GM13977 (cell line): ENCODE results near the gene SYVN1.
"Not testable (repeated sequence)": the region's sequence is repeated elsewhere in the genome, so short reads cannot be mapped to it uniquely, and the experiment has no call there.

Source experiments
- DNase-seq: peaks from one replicate; pipeline ENCODE4 v3.0.0; 2012; ENCODE audit warnings: low spot score
- in situ Hi-C: fragments of 300-500 bp; cut with MboI; formaldehyde crosslinking; loops from one replicate; pipeline ENCODE4 v1.12.0; 2022; ENCODE audit warnings: low sequenced_read_pairs, low pct_unique_long_range_greater_than_20kb, mixed read lengths, inconsistent platforms; ENCODE audit not compliant: unreplicated experiment
- TF ChIP-seq, protein P1 (sequence below): IDR thresholded peaks from 2 replicates; pipeline ENCODE4 v1.5.1; 2012; ENCODE audit warnings: mild to moderate bottlenecking, control low read depth; ENCODE audit not compliant: insufficient read depth; ENCODE audit errors: extremely low read depth, missing control alignments

SYVN1 gene

DNA sequence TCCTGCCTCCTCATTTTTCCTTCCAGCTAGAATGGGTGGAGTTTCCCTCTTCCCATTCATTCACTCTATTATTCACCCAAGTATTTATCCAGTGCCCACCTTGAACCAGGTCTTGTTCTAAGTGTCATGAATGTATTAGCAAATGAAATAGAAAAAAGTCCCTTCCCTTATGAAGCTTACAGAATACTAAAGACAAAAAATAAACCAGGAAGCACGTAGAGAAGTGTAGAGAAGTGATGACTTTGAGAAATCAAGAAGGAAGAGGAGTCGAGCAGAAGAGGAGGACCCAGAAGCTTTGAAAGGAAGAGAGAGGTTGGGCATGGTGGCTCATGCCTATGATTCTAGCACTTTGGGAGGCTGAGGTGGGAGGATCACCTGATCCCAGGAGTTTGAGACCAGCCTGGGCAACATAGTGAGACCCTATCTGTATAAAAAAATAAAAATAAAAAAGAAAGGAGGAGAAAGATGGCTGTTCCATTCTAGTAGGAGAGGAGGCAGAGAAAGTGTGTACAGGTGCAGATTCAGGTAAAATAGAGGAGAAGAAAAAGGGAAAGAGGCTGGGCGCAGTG is 17.1 kb upstream of the SYVN1 start:
- DNase-seq: no peak

DNA sequence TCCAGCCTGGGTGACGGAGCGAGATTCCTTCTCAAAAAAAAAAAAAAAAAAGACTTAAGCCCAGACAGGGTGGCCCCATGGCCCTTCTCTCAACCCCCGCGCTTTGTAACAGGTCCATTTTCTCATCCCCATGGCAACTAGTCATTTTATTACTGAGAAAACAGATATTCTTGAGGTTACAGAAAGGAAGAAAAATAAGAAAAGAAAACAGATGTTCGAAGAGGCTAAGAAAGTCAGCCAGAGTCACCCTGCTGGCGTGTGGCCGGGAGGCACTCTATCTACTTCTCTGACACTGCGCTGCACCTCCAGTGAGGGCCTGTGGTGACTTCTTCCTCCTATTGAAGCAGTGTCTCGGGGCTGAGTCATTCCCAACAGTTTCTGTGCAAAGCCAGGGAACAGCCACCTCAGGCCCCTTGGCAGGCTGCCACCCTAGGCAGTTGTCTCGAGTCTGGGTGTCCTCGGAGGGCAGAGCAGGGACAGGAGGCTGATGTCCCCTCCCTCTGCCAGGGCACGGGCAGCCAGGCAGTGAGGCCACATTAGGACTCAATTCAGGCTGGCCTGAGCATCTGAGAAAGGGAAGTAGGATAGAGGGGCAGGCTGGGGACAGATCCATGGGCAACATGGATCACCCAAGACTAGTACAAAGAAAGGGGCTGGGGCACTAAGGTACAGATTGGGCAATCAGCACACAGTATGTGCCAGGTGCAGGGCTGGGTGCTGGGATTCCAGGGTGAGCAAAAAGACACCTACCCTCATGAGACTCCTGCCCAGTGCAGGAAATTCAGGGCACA is 16.4 kb upstream of the SYVN1 start:
- in situ Hi-C loops: no loop called here
- DNase-seq: peak; percentile 39
- TF ChIP-seq, protein P1, sequence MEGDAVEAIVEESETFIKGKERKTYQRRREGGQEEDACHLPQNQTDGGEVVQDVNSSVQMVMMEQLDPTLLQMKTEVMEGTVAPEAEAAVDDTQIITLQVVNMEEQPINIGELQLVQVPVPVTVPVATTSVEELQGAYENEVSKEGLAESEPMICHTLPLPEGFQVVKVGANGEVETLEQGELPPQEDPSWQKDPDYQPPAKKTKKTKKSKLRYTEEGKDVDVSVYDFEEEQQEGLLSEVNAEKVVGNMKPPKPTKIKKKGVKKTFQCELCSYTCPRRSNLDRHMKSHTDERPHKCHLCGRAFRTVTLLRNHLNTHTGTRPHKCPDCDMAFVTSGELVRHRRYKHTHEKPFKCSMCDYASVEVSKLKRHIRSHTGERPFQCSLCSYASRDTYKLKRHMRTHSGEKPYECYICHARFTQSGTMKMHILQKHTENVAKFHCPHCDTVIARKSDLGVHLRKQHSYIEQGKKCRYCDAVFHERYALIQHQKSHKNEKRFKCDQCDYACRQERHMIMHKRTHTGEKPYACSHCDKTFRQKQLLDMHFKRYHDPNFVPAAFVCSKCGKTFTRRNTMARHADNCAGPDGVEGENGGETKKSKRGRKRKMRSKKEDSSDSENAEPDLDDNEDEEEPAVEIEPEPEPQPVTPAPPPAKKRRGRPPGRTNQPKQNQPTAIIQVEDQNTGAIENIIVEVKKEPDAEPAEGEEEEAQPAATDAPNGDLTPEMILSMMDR: no peak

More for the DNA sequence above, 17.1 kb upstream of the SYVN1 start:
- TF ChIP-seq, protein P1: no peak
- in situ Hi-C loops: no loop called here

DNA sequence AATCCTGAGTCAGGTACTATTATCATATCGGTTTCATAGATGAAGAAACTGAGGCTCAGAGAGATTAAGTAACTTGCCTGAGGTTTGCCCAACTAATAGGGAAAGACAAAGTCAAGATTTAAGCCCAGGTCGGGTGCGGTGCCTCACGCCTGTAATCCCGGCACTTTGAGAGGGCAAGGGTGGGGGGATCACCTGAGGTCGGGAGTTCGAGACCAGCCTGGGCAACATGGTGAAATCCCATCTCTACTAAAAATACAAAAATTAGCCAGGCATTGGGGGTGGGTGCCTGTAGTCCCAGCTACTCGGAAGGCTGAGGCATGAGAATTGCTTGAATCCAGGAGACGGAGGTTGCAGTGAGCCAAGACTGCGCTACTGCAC is 15.8 kb upstream of the SYVN1 start:
- DNase-seq, in situ Hi-C loops: not testable (repeated sequence)

DNA sequence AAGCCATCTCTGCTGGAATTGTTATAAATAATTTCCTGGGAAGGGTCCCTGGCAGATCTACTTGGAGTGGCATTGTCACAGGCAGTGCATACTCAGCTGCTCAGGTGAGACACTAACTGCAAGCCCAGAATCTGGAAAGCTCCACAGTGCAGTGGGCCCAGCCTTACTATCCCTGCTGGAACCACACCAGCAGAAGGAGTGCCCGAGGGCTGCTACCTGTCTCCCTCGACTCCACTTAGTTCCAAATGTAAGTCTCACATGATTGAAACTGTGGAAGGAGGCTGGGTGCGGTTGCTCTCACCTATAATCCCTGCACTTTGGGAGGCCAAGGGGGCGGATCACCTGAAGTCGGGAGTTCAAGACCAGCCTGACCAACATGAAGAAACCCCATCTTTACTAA is 14.3 kb upstream of the SYVN1 start:
- TF ChIP-seq, protein P1: no peak
- no peak for DNase-seq
- in situ Hi-C loops: no loop called here

DNA sequence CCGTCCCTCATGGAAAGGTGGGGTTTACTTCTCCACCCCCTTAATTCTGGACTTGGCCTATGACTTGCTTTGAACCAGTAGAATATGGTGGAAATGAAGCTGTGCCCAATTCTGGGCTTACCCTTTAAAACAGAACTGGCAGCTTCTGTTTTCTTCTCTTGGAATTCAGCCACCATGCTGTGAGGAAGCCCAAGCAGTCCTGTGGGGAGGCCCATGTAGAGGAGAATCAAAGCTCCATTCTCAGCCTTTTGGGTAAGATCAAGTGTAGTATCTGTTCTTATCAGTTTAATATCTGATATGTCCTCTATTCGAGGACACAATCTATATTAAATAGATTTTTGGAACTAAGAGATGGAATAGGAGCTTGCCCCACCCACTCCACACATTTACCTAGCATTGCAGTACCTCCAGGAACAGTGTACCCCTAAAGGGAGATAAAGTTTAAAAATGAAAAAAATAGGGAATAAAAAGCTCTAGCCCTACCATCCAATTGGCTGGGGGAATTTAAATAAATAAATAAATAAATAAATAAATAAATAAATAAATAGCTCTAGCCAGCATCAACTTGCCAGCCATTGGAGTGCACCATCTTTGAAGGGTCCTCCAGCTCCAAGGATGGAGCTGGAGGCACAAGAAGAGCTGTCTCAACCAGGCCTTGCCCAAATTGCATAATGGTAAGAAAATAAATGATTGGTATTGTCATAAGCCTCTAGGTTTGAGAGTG is 13.2 kb upstream of the SYVN1 start:
- in situ Hi-C loops: no loop called here
- TF ChIP-seq, protein P1: no peak

DNA sequence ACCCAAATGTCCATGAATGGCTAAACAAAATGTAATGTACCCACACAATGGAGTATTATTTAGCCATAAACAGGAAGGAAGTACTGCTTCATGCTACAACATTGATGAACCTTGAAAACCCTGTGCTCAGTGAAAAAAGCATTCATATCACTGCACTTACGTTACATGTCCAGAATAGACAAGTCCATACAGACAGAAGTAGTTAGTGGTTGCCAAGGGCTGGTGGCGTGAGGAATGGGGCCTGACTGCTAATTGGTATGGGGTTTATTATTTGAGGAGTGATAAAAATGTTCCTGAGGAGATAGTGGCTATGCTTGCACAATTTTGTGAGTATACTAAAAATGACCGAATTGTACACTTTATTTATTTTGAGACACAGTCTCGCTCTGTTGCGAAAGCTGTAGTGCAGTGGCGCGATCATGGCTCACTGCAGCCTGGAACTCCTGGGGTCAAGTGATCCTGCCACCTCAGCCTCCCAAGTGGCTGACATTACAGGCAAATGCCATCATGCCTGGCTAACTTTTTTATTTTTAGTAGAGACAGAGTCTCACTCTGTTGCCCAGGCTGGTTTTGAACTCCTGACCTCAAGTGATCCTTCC is 7.7 kb upstream of the SYVN1 start:
- DNase-seq: no peak
- TF ChIP-seq, protein P1: no peak
- in situ Hi-C loops: no loop called here

More for the DNA sequence above, 13.2 kb upstream of the SYVN1 start:
- no peak for DNase-seq
